ENCODE results near the gene CRMP1. TPM values are rescaled to one million over a fixed set of nuclear protein-coding genes. Genes with fewer than 3 reads are reported as not detected.
A peak's percentile ranks its signal among the peaks of the same experiment; 100 is the strongest.

CRMP1 gene
- total and polyA plus RNA-seq, 2 experiments from 2014 or later: 1.3 TPM; not detected in 1

DNA sequence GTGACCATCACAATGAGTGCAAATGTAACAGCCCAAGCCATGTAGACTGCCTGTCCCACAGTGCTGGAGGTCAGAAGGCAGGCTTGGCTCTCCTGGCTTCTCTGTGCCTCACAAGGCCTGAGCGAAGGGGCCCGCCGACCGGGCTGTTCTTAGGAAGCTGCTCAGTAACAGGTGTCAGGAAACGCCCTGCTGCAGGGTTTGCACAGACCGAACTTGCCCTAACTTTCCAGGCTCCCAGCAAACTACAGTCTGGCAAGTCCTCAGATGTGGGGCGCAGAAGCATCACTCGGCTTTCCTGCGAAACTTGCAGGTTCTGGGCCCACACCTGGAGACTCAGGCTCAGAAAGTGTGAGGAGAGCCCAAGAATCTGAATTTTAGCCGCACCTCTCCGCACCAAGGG lies 87.6 kb downstream of the CRMP1 start:
- WGBS, 2 experiments (ENCODE audit: low coverage in 1 of 2, low lambda C conversion rate in 2 of 2, missing lambda C conversion rate in 2 of 2): 95 to 96% methylated on average over 11 of the region's 11 CpGs
- peaks cover 28% of the 10 kb centered on the region; the same call in 1 of the 2 replicates for H3K36me3 ChIP-seq (ENCODE audit: low read depth)
- in situ Hi-C loops (cut with MboI): loop anchor here (25.0 kb wide), 1 partner anchor 768 kb away; no protein-coding TSS in a partner anchor

DNA sequence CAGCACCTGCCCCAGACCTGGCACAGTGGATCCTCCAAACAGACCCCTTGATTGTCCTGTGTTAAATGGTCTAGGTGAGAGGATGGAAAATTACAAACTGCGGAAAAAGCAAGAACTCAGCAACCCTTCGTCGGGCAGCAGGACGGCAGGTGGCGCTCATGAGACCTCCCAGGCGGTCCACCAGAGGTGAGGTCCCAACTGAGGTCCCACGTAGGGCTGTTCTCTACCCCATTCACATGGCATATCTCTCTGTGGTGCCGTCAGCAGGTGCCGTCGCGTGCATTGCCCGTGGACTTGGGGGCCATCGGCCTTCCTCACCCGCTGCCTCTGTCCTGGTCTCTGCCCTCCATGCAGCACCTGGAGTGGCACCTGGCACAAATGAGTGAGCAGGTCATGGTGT lies 88.2 kb downstream of the CRMP1 start:
- no peaks in the 10 kb centered on the region for H3K27me3 ChIP-seq (replicated peaks; ENCODE audit: insufficient read depth)
- no peaks in the 10 kb centered on the region for H3F3A ChIP-seq (ENCODE audit: insufficient read depth)
- H3K9ac ChIP-seq: no peak overlapping the region
- no peak for DNase-seq
- H3K4me1 ChIP-seq (ENCODE audit: insufficient read depth): no peaks in the 10 kb centered on the region
- H3K4me3 ChIP-seq: no peak overlapping the region
- no peak overlapping the region for H3K4me2 ChIP-seq (ENCODE audit: unreplicated experiment)
- no peaks in the 10 kb centered on the region for H3K9me3 ChIP-seq (ENCODE audit: low read depth)
- no peak overlapping the region for H3K27ac ChIP-seq
- H3K79me2 ChIP-seq (ENCODE audit: insufficient read depth): no peaks in the 10 kb centered on the region
- no peak overlapping the region for H2AFZ ChIP-seq
- H3K9me2 ChIP-seq (ENCODE audit: insufficient read depth): no peaks in the 10 kb centered on the region
- in situ Hi-C loops (cut with MboI): loop anchor here (25.0 kb wide), 1 partner anchor 767 kb away; no protein-coding TSS in a partner anchor
- no peak for TF ChIP-seq EZH2phosphoT487 (IDR thresholded peaks at IDR 0.05; ENCODE audit: insufficient read depth, low read depth)
- 95 to 98% methylated on average over 13 to 14 of the region's 14 CpGs for WGBS, 2 experiments (ENCODE audit: low coverage in 1 of 2, low lambda C conversion rate in 2 of 2, missing lambda C conversion rate in 2 of 2)
- no peaks in the 10 kb centered on the region for H4K20me1 ChIP-seq (ENCODE audit: insufficient read depth)
- H3K36me3 ChIP-seq (ENCODE audit: low read depth): peaks cover 28% of the 10 kb centered on the region; the same call in 1 of the 2 replicates

More for the DNA sequence above, 87.6 kb downstream of the CRMP1 start:
- TF ChIP-seq EZH2phosphoT487 (IDR thresholded peaks at IDR 0.05; ENCODE audit: insufficient read depth, low read depth) (no peak), EZH2 (IDR thresholded peaks at IDR 0.05; ENCODE audit: insufficient read depth, poor library complexity, severe bottlenecking) (no peak)
- H3K9me3 ChIP-seq (ENCODE audit: low read depth): no peaks in the 10 kb centered on the region
- H3K4me3 ChIP-seq: no peak overlapping the region
- no peaks in the 10 kb centered on the region for H3K79me2 ChIP-seq (ENCODE audit: insufficient read depth)
- no peak overlapping the region for H3K9ac ChIP-seq
- no peaks in the 10 kb centered on the region for H4K20me1 ChIP-seq (ENCODE audit: insufficient read depth)
- no peak overlapping the region for H3K4me2 ChIP-seq (ENCODE audit: unreplicated experiment)
- no peak overlapping the region for H2AFZ ChIP-seq
- no peaks in the 10 kb centered on the region for H3K4me1 ChIP-seq (ENCODE audit: insufficient read depth)
- DNase-seq: no peak
- H3F3A ChIP-seq (ENCODE audit: insufficient read depth): no peaks in the 10 kb centered on the region
- H3K9me2 ChIP-seq (ENCODE audit: insufficient read depth): no peaks in the 10 kb centered on the region
- no peak overlapping the region for H3K27ac ChIP-seq
- no peaks in the 10 kb centered on the region for H3K27me3 ChIP-seq (replicated peaks; ENCODE audit: insufficient read depth)

DNA sequence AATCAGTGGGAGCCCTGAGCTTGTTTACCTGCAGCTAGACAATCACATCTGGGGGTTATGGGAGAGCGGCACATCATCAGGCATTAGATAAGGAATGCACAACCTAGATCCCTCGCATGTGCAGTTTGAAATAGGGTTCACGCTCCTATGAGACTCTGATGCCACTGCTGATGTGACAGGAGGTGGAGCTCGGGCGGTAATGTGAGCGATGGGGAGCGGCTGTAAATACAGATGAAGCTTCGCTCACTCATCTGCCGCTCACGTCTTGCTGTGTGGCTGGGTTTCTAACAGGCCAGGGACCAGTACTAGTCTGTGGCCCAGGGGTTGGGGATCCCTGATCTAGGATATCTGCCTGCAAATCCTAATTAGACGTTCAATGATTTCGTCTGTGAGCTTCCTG lies 90.3 kb downstream of the CRMP1 start:
- no peak overlapping the region for H3K27ac ChIP-seq
- no peak for TF ChIP-seq EZH2phosphoT487 (IDR thresholded peaks at IDR 0.05; ENCODE audit: insufficient read depth, low read depth)
- no peak for TF ChIP-seq EZH2 (IDR thresholded peaks at IDR 0.05; ENCODE audit: insufficient read depth, poor library complexity, severe bottlenecking)
- H2AFZ ChIP-seq: no peak overlapping the region
- 97 to 98% methylated on average over 12 of the region's 12 CpGs for WGBS, 2 experiments (ENCODE audit: low coverage in 1 of 2, low lambda C conversion rate in 2 of 2, missing lambda C conversion rate in 2 of 2)
- no peaks in the 10 kb centered on the region for H3K27me3 ChIP-seq (replicated peaks; ENCODE audit: insufficient read depth)
- H3K36me3 ChIP-seq (ENCODE audit: low read depth): peaks cover 29% of the 10 kb centered on the region
- H3K9me3 ChIP-seq (ENCODE audit: low read depth): no peaks in the 10 kb centered on the region
- no peaks in the 10 kb centered on the region for H4K20me1 ChIP-seq (ENCODE audit: insufficient read depth)
- in situ Hi-C loops (cut with MboI): loop anchor here (25.0 kb wide), 1 partner anchor 765 kb away; no protein-coding TSS in a partner anchor
- no peak overlapping the region for H3K4me2 ChIP-seq (ENCODE audit: unreplicated experiment)
- no peaks in the 10 kb centered on the region for H3K9me2 ChIP-seq (ENCODE audit: insufficient read depth)
- no peak for DNase-seq
- no peaks in the 10 kb centered on the region for H3F3A ChIP-seq (ENCODE audit: insufficient read depth)
- no peak overlapping the region for H3K4me3 ChIP-seq
- no peaks in the 10 kb centered on the region for H3K79me2 ChIP-seq (ENCODE audit: insufficient read depth)
- no peaks in the 10 kb centered on the region for H3K4me1 ChIP-seq (ENCODE audit: insufficient read depth)
- H3K9ac ChIP-seq: no peak overlapping the region

DNA sequence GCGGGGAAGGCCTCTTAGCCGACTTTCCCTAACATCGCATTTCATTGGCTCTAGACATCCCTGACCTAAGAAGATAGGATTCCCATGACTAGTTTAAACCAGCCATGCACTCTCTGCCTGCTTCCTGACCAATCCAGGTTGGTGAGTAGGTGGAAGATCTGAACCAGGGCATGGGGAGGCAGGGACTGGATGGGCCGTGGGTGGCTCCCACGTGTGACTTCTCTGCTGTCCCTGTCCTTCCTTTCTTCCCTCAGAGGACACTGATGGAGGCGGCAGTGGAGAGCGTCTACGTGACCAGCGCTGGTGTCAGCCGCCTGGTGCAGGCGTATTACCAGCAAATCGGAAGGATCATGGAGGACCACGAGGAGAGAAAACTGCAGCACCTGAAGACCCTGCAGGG lies 91.2 kb downstream of the CRMP1 start:
- WGBS, 2 experiments (ENCODE audit: low coverage in 1 of 2, low lambda C conversion rate in 2 of 2, missing lambda C conversion rate in 2 of 2): 91% methylated on average over 12 to 13 of the region's 13 CpGs
- no peak overlapping the region for H3K9ac ChIP-seq
- no peak overlapping the region for H3K27ac ChIP-seq
- H3K27me3 ChIP-seq (replicated peaks; ENCODE audit: insufficient read depth): no peaks in the 10 kb centered on the region
- H3K4me1 ChIP-seq (ENCODE audit: insufficient read depth): no peaks in the 10 kb centered on the region
- H3K9me3 ChIP-seq (ENCODE audit: low read depth): no peaks in the 10 kb centered on the region
- no peak overlapping the region for H3K4me2 ChIP-seq (ENCODE audit: unreplicated experiment)
- H3K79me2 ChIP-seq (ENCODE audit: insufficient read depth): no peaks in the 10 kb centered on the region
- peak; percentile 8 for DNase-seq
- H3K36me3 ChIP-seq (ENCODE audit: low read depth): peaks cover 33% of the 10 kb centered on the region
- H3F3A ChIP-seq (ENCODE audit: insufficient read depth): no peaks in the 10 kb centered on the region
- H3K4me3 ChIP-seq: no peak overlapping the region
- in situ Hi-C loops (cut with MboI): loop anchor here (25.0 kb wide), 1 partner anchor 764 kb away; no protein-coding TSS in a partner anchor
- TF ChIP-seq EZH2phosphoT487 (IDR thresholded peaks at IDR 0.05; ENCODE audit: insufficient read depth, low read depth): no peak
- no peak for TF ChIP-seq EZH2 (IDR thresholded peaks at IDR 0.05; ENCODE audit: insufficient read depth, poor library complexity, severe bottlenecking)
- no peaks in the 10 kb centered on the region for H3K9me2 ChIP-seq (ENCODE audit: insufficient read depth)
- H4K20me1 ChIP-seq (ENCODE audit: insufficient read depth): no peaks in the 10 kb centered on the region
- H2AFZ ChIP-seq: no peak overlapping the region
